GM20000 (cell line): ENCODE measurements around the gene MEIS2.
A peak's percentile ranks its signal among the peaks of the same experiment; 100 is the strongest.

Experiments used
- DNase-seq: peaks from one replicate; pipeline ENCODE4 v3.0.0; 2012; ENCODE audit warnings: low spot score
- TF ChIP-seq, protein P1 (sequence below): IDR thresholded peaks from 2 replicates; pipeline ENCODE4 v1.5.1; 2012; ENCODE audit warnings: mild to moderate bottlenecking, control low read depth; ENCODE audit errors: extremely low read depth, missing control alignments

The MEIS2 gene

DNA sequence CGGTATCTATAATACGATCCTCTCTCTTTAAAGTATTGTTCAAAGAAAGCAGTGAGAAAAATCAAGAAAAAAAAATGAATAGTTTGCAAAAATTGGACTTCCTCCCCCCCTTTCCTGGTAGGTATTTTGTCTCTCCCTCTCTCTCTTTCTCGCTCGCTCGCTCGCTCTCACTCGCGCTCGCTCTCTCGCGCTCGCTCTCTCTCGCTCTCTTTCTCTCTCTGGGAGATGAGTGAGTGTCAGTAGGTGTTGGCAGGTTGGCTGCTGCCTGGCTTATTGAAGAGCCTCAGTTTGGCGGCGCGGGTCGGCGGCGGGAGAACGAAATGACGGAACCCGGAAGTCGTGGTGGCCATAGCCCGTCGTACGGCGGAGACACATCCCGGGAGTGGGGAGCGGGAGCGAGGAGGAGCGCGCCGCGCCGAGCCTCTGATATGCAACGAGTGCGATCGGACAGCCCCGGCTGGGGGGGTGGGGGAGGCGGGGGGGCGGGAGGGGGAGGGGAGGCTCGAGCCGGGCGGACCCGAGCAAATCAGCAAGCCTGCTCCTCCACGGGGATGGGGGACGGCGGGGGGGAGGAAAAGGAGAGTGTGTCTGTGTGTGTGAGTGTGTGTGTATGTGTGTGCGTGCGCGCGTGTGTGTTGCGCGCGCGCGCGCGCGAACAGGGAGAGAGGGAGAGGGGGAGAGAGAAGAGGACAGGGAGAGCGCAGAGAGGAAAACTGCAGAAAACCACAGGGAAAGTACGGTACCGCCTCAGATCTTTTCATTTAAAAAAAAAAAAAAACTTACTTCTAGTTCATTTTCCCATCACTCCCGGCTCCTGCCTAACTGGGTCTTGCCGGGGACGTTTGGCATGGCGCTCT, at the start of gene MEIS2:
TSS of gene MEIS2 (minus strand) at position 441 of the 857 bp plus-strand sequence. CDS start 1,083 bp downstream, outside the sequence.
- TF ChIP-seq, protein P1, sequence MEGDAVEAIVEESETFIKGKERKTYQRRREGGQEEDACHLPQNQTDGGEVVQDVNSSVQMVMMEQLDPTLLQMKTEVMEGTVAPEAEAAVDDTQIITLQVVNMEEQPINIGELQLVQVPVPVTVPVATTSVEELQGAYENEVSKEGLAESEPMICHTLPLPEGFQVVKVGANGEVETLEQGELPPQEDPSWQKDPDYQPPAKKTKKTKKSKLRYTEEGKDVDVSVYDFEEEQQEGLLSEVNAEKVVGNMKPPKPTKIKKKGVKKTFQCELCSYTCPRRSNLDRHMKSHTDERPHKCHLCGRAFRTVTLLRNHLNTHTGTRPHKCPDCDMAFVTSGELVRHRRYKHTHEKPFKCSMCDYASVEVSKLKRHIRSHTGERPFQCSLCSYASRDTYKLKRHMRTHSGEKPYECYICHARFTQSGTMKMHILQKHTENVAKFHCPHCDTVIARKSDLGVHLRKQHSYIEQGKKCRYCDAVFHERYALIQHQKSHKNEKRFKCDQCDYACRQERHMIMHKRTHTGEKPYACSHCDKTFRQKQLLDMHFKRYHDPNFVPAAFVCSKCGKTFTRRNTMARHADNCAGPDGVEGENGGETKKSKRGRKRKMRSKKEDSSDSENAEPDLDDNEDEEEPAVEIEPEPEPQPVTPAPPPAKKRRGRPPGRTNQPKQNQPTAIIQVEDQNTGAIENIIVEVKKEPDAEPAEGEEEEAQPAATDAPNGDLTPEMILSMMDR: no peak
- DNase-seq: peak; percentile 85

DNA sequence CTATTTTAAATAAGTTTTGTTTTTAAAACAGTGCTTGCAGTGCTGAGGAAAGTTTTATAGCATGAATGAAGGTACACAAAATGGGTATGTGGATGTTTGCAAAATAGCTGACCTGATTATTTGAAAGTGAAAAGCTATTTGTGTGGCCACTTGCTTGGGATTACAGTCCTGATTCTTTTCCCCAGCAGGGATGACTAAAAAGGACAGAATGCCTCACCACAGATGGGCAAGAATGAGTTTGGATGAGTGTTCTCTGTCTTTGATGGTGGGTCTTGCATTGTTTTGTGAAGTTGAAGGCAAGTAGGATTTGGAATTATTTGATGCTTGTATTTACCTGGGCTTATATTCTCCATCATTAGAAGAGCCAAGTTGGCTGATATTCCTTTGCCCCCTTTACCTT, 48.8 kb upstream of the MEIS2 start:
- TF ChIP-seq, protein P1: no peak
- DNase-seq: no peak

DNA sequence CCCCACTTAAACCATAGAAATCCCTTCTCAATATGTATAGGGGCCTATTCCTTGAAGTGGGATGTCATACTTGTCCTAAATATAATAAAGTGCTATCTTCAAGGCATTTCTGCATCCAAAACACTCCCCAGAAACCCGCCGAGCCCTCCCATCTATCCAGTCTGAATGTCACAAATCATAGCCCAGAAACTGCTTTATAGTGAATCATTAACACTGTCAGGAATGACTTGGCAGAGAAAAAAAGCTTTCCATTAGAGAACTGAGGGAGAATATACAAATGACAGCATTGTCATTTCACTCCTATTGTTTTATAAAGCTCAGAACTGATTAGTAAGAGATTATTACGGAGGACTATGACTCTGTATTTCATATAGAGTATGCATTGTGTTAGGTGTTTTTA, 48.4 kb upstream of the MEIS2 start:
- no peak for DNase-seq
- TF ChIP-seq, protein P1: no peak

DNA sequence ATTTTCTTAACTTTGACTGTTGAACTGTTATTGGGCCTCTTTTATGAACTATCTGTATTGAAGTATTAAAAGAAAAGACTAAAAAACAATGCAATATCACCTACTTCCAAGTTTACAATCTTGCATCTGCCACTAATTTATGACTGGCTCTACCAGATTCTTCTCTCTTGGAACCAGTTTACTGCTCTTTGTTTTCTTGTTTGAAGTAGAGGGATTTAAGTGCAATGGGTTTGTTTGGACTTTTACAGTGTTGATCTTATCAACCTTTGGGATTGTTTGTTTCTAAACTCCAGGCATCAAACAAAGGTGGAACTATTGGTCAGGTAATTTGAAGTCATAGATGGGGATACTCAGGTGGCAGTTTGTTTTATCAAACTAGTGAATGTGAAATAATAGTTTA, 43.0 kb upstream of the MEIS2 start:
- TF ChIP-seq, protein P1: no peak
- no peak for DNase-seq

DNA sequence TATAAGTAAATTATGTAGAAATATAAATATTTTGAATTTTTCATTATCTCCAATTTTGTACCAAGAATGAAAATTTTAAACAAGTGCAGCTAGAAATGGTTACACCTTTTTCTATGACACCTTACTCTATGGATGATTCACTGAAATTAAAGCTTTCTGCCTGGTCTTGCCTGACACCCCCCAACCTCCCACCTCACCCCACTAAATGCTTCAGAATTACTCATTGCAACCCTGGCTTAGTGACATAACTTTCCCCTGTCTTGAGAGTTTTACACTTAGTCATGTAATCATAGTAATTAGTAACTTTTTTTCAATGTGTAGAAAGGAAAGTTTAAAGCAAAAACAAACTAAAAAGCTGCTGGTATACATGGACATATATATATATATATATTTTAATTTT, 42.0 kb upstream of the MEIS2 start:
- TF ChIP-seq, protein P1: no peak
- DNase-seq: no peak

DNA sequence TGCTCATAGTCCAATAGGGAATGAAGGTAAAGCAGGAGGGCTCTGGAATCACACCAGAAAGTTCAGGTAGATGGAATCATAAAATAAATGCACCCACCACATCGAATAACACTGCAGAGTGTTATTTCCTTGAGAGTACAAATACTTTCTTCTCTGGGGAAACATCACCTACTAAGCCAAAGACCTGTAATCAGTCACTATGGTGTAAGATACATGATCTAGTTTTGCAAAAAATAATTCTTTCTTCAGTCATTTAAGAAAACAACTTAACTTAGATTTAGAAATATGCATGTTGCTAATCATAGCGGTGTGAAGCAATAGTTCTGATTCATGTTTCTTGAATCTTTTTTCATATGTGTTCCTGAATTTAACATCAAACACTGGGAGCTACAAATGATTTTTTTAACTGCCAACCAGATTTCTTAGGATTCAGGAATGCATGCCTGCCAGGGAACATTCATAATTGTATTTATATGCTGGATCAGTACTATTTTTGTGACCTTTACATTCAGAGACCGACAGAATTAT, 40.2 kb upstream of the MEIS2 start:
- DNase-seq: no peak
- TF ChIP-seq, protein P1: no peak

DNA sequence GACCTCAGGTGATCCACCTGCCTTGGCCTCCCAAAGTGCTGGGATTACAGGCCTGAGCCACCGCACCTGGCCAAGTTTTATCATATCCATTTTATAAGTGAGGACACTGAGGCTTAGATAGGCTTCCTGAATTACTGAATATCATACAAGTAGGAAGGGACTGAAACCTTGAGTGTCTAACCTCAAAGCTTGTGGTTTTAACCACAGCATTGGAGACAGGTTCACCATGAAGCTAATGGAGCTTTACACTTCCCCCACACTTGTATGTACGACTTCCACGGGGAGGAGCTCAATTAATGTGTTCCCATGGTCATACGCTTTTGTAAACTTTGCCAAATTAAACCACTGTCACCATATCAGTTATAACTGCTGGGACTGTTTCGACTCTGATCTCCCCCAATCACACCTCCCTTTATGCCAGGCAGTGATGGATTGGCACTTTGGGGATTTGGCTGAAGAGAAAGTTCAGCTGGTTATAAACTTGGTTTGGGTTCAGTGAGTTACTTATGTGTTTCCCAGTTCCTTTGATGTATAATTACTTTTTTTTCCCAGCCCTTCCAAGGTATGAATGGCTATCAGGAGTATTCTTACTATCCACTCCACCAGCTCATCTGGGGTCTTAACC, 38.4 kb upstream of the MEIS2 start:
- TF ChIP-seq, protein P1: no peak
- DNase-seq: no peak
